SIG-M5 (cell line): ENCODE measurements around the gene UBAP1.
"Not testable (repeated sequence)": the region's sequence is repeated elsewhere in the genome, so short reads cannot be mapped to it uniquely, and the experiment has no call there.

ENCODE experiments used
- DNase-seq: peaks from one replicate; lab custom pipeline; 2025; lab: John Stamatoyannopoulos, UW

The UBAP1 gene

DNA sequence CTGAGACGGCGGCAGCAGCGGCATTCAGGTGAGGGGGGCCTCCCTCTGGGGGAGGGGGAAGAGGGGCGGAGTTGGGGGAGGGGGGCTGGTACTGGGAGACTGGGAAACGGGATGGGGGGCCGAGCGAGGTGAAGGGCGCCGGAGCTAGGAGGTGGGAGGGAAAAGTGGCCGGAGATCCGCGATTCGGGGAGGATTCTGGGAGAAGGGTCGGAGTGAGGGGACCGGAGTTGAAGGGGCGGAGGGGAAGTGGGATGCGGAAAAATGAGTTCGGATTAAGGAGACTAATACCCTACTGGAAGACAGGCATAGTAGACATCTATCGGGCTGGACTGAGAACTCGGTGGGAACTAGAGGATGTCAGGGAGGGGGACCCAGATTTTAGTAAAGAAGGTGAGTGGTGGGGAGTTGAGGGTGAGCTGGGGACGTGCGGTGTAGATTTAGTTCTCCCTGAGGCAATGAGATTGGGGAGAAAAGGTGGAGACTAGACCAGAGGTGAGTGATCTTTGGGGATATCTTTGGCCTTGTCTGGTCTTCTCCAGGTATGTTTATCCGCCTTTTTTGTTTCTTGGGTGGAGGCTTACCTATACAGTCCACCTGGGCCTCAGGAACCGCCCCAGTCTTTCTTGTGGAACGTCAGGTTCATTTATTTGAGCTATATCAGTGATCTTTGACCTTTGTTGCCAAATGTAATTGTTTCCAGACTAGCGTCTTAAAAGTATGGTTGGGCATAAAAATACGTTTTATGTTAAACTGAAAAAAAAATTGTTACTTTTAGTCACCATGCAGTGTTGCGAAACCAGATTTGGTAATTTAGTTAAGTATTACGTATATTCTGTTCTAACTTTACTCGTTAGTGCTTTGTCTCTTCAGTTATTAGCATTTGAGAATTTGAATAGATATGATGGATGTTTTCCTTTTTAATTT is 632 bp downstream of the UBAP1 start:
- DNase-seq: no peak

GRCh38 chr9:34185778-34186551 is 7.1 kb downstream of the UBAP1 start:
- DNase-seq: peak; percentile 67

DNA sequence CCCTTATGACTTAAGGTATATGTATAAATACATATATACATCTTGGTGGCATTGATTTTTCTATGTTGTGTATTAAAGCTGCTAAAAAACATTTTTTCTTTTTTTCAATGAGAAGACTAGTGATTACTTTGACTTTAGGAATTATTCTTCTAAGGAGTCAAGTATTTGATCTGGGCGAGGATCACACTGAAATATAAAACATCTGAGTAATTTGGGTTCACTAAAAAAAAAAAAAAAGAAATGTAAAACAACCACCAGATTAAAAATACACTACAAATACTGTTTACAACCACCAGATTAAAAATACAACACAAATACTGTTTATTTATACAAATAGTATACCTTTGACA is 9.0 kb downstream of the UBAP1 start:
- no peak for DNase-seq

GRCh38 chr9:34190996-34191892 is 12.4 kb downstream of the UBAP1 start:
- DNase-seq: no peak

- DNase-seq: no peak
Observed at GRCh38 chr9:34195143-34195542, 16.3 kb downstream of the UBAP1 start.

DNA sequence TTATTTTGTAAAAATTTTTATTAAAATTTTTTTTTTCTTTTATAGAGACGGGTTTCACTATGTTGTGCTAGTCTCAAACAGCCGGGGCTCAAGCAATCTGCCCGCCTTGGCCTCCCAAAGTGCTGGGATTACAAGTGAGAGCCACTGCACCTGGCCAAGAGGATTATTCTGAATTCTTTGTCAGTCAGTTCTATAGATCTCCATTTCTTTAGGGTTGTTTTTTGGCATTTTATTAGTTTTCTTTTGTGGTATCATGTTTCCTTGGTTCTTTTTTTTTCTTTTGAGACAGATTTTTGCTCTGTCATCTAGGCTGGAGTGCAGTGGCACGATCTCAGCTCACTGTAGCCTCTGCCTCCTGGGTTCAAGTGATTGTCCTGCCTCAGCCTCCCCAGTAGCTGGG is 18.4 kb downstream of the UBAP1 start:
- DNase-seq: not testable (repeated sequence)

- no peak for DNase-seq
Observed at GRCh38 chr9:34197756-34198711, 19.2 kb downstream of the UBAP1 start.

- DNase-seq: no peak
Observed at GRCh38 chr9:34200092-34200491, 21.2 kb downstream of the UBAP1 start.

DNA sequence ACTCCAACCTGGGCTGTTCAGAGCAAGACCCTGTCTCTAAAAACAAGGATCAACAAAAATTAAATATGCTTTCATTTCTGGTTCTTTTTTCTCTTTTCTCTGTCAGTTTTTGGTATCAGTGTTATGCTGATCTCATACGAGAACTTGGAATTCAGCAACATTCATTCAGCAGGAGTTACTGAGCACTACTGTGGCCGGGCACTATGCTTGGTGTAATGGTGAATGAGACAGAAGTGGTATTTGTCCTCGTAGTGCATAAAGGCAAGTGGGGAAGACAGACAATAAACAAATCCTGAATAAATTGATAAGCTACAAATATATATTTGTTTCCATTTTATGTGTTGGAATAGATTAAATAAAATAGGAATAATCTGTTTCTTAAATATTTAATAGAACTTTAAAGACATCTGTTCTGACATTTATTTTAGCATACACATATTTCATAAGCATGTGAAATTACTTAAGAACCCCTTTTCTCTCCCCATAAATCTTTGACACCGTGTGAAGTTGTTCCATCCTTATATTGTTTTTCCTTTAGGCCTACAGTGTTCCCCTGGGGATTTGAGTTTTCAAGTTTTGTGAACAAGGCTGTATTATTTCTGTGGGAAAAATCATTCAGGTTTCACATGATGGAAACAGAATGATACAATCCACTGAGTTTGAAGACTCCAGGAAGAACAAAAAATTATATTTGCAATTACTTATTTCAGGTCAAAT is 24.6 kb downstream of the UBAP1 start:
- no peak for DNase-seq

DNA sequence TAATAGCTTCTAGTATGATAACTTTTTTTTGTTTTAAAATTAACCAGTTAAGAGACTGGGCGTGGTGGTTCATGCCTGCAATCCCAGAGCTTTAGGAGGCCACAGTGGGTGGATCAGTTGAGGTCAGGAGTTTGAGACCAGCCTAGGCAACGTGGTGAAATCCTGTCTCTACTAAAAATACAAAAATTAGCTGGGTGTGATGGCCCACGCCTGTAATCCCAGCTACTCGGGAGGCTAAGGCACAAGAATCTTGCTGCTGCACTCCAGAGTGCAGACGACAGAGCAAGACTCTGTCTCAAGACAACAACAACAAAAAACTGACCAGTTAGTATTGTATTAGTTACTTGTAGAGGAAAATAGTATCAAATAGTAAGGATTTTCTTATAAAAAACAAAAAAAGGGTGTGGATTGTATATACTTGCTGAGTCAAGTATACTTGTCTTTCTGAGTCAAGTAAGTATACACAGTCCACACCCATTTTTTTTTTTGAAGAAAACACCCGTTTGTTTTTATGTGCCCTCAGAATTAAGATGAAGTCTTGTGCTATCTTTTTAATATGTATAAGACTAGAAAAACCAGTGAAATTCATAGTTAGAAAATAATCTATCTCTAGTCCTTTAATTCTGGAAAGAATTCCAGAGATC is 25.3 kb downstream of the UBAP1 start:
- no peak for DNase-seq

GRCh38 chr9:34205102-34205501 is 26.3 kb downstream of the UBAP1 start:
- no peak for DNase-seq

GRCh38 chr9:34206561-34206960 is 27.7 kb downstream of the UBAP1 start:
- DNase-seq: no peak

GRCh38 chr9:34211395-34211794 is 32.6 kb downstream of the UBAP1 start:
- DNase-seq: no peak

DNA sequence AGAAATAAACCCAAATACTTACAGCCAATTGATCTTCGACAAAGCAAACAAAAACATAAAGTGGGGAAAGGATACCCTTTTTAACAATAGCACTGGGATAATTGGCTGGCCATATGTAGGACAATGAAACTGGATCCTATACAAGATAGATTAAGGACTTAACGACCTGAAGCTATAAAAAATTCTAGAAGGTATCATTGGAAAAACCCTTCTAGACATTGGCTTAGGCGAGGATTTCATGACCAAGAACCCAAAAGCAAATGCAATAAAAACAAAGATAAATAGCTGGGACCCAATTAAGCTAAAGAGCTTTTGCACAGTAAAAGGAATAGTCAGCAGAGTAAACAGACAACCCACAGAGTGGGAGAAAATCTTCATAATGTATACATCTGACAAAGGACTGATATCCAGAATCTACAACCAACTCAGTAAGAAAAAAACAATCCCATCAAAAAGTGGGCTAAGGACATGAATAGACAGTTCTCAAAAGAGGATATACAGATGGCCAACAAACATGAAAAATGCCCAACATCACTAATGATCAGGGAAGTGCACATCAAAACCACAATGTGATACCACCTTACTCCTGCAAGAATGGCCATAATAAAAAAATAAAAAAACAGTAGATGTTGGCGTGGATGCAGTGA is 35.6 kb downstream of the UBAP1 start:
- not testable (repeated sequence) for DNase-seq

GRCh38 chr9:34216325-34216724 is 37.5 kb downstream of the UBAP1 start:
- DNase-seq: no peak

GRCh38 chr9:34217015-34217414 is 38.2 kb downstream of the UBAP1 start:
- not testable (repeated sequence) for DNase-seq

- no peak for DNase-seq
Observed at GRCh38 chr9:34218446-34218845, 39.6 kb downstream of the UBAP1 start.

DNA sequence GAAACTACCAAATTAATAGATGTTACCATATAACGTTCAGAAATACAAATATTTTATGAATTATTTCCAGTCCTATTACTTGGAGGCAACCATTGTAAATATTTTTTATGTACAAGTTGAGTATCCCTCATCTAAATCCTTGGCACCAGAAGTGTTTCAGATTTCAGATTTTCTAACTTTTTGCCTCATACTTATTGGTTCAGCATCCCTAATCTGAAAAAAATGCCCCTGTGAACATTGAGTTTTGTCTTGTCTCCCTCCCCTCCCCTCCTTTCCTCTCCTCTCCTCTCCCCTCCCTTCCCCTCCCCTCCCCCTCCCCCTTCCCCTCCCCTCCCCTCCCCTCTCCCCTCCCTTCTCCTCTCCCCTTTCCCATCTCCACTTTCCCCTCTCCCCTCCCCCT is 40.6 kb downstream of the UBAP1 start:
- DNase-seq: no peak

DNA sequence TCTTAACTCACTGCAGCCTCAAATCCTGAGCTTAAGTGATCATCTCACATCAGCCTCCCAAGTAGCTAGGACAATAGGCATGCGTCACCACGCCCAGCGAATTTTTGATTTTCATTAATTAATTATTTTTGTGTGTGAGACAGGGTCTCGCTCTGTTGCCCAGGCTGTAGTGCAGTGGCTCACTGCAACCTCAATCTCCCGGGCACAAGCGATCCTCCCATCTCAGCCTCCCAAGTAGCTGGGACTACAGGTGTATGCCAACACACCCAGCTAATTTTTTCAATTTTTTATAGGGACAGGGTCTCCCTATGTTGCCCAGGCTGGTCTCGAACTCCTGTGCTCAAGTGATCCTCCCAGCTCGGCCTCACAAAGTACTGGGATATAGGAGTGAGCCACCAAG is 41.4 kb downstream of the UBAP1 start:
- no peak for DNase-seq
